ENCODE data around the gene TBC1D22A.

The TBC1D22A gene

GRCh38 chr22:47213571-47214230 lies 451.3 kb downstream of the TBC1D22A start:
- peak; percentile 46 for DNase-seq

GRCh38 chr22:47215851-47216250 lies 453.4 kb downstream of the TBC1D22A start:
- no peak for DNase-seq

- no peak for DNase-seq
Measured at GRCh38 chr22:47218671-47219070, 456.2 kb downstream of the TBC1D22A start.

- no peak for DNase-seq
Measured at GRCh38 chr22:47219789-47220188, 457.3 kb downstream of the TBC1D22A start.

- DNase-seq = no peak
Measured at GRCh38 chr22:47220752-47221151, 458.3 kb downstream of the TBC1D22A start.

GRCh38 chr22:47221840-47222615 lies 459.6 kb downstream of the TBC1D22A start:
- no peak for DNase-seq

Data from NCI-H82 (cell line).